NCI-H345 treated with DMSO at 0.1 percent for 48 hours (cell line): Measurements from ENCODE around the gene MICU1.
A peak's percentile ranks its signal among the peaks of the same experiment; 100 is the strongest.
"Not testable (repeated sequence)": the region's sequence is repeated elsewhere in the genome, so short reads cannot be mapped to it uniquely, and the experiment has no call there.

Experiments
- DNase-seq: peaks from one replicate; lab custom pipeline; 2025; ENCODE audit not compliant: unreplicated experiment; lab: John Stamatoyannopoulos, UW

Gene MICU1

GRCh38 chr10:72331575-72332422 is 294.1 kb downstream of the MICU1 start:
- DNase-seq = peak; percentile 90

DNA sequence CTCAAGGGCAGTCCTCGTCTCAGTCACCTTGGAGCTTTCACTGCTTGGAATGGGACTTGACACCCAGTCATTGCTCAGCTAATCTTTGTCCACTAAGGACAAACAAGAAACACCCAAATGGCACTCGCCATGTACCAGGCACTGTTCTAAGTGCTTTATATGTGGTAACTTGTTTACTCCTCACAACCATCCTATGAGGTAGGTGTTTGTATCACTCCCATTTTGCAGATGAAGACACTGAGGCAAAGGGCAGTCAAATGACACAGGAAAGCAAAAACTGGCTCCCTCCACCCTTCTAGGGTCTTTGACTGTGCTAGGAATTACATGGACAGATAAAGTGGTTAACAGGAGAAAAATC is 295.8 kb downstream of the MICU1 start:
- DNase-seq = no peak

DNA sequence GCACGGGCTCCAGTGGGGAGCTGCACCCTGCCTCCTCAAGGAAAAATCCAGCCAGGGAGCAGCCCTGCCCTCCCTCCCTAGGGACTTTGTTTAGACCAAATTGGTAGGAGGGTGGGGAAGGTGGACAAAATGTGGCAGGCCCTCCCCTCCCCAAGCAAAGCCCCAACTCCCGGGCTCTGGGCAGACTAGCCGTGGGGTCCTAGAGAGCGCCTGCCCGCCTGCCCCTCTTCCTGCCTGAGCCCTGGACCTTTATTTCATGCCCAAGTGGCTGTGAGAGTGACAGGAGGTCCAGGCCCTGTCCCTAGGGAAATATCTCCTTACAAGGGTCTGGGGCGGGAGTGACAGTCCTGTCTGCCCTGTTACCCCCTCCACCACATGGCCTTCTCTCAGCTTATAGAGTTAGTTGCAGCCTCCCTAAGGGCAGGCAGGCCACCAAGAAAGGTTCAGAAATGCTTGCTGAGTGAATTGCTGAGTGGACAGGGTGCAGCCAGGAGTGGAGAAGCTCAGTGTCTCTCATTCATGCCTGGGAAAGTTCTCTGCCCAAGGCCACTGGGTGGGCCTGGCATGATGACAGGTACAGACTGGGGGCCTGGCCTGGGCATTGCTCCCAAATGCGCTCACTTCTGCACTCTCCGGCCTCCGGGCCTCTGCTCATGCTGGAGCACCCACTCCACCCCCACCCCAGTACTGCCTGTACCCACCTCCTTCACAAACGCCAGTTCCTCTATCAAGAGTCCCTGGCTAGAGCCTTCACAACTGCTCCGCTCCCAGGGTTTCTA is 296.4 kb downstream of the MICU1 start:
- DNase-seq = no peak

DNA sequence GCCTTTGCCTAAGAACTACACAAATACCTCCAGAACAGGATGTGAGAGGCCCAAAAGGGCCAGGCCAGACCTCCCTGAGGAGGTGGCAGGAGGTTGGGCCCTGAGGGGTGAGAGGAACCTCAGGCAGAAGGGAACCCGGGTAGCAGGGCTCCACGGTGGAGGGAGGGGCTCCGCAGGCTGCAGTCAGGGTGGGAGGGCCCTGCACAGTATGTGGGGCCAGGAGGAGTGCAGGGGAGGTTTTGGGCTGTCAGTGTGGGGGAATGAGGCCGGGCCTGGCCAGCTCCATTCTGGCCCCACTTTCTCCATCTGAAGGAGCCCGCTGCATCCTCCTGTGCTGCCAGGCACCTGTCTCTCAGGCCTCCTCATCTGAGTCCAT is 297.1 kb downstream of the MICU1 start:
- no peak for DNase-seq

DNA sequence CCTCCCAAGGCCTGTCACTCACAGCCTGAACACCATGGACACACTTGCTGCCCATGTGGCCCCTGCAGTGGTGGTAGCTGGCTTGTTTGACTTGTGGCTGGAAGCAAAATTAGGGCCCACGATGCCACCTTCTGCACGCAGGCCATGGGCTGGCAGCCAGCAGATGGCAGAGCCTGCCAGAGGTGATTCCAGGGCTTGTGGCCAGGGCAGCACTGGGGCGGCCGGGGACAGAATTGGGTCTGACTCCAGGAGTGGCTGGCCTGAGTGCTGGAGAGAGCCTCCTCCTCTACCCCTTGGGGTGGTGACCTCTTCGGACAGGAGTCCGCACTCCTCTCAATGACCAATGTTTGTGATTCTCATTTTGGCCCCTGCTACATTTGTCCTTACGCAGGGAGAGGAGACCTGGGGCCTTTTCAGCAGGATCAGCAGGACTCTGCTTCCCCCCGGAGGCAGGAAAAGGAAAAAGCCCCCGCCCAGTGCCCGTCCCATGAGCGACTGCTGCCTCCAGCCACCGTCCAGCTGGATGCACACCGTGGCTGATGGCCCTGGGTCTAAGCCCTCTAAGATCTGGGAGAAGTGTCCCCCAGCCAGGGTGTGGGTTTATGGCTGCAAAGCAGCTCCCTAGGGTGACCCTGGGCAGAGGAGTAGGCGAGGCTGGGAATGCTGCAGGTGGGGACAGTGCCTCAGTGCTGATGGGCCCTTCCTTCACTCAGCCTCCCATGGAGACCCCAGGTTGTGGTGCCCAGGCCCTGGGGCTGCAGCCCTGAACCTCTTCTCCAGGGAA is 297.6 kb downstream of the MICU1 start:
- no peak for DNase-seq

DNA sequence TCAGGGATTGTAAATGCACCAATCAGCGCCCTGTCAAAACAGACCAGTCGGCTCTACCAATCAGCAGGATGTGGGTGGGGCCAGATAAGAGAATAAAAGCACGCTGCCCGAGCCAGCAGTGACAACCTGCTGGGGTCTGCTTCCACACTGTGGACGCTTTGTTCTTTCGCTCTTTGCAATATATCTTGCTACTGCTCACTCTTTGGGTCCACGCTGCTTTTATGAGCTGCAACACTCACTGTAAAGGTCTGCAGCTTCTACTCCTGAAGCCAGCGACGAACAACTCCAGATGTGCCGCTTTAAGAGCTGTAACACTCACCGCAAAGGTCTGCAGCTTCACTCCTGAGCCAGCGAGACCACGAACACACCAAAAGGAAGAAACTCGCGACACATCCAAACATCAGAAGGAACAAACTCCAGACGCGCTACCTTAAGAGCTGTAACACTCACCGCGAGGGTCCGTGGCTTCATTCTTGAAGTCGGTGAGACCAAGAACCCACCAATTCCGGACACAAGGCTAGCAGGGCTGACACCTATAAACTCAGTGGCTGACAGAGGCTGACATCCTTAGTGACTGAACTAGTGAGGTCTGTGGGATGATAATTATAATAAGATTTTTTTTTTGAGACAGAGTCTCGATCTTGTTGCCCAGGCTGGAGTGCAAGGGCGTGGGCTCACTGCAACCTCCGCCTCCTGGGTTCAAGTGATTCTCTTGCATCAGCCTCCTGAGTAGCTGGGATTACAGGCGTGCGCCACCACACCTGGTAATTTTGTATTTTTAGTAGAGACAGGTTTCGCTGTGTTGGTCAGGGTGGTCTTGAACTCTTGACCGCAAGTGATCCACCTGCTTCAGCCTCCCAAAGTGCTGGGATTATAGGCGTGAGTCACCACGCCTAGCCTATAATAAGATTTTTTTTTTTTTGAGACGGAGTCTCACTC is 298.9 kb downstream of the MICU1 start:
- DNase-seq = not testable (repeated sequence)

DNA sequence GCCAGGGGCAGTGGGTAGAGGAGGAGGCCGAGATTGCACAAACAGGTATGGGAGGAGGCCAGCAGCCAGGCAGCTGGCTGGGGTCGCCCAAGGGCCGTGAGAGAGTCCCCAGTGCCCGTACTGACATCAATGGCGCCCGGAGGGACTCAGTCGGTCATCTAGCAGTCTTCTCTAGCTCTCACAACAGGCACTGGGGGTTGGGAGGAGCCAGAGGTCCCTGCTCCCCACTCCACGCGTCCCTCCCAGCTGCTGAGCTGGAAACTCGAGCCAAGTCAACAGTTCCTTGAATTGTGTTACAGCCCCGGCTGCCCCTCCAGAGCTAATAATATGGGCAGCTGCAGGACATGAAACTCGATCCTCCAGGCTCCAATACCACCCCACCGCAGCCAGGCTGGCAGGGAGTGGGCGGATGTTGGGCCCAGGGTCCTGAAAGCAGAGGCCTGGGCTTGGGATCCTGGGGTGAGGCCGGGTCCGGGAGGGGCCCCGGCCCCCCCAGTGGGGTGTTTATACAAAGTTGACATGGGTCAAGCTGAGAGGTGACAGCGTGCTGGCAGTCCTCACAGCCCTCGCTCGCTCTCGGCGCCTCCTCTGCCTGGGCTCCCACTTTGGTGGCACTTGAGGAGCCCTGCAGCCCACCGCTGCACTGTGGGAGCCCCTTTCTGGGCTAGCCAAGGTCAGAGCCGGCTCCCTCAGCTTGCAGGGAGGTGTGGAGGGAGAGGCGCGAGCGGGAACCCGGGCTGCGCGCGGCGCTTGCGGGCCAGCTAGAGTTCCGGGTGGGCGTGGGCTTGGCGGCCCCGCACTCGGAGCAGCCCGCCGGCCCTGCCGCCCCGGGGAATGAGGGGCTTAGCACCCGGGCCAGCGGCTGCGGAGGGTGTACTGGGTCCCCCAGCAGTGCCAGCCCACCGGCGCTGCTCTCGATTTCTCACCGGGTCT is 300.4 kb downstream of the MICU1 start:
- peak; percentile 39 for DNase-seq

- no peak for DNase-seq
Observed at GRCh38 chr10:72323771-72324191, 302.1 kb downstream of the MICU1 start.

GRCh38 chr10:72323108-72323749 is 302.6 kb downstream of the MICU1 start:
- DNase-seq = no peak

- no peak for DNase-seq
Observed at GRCh38 chr10:72322280-72323058, 303.4 kb downstream of the MICU1 start.

- DNase-seq = no peak
Observed at GRCh38 chr10:72322030-72322279, 303.9 kb downstream of the MICU1 start.

DNA sequence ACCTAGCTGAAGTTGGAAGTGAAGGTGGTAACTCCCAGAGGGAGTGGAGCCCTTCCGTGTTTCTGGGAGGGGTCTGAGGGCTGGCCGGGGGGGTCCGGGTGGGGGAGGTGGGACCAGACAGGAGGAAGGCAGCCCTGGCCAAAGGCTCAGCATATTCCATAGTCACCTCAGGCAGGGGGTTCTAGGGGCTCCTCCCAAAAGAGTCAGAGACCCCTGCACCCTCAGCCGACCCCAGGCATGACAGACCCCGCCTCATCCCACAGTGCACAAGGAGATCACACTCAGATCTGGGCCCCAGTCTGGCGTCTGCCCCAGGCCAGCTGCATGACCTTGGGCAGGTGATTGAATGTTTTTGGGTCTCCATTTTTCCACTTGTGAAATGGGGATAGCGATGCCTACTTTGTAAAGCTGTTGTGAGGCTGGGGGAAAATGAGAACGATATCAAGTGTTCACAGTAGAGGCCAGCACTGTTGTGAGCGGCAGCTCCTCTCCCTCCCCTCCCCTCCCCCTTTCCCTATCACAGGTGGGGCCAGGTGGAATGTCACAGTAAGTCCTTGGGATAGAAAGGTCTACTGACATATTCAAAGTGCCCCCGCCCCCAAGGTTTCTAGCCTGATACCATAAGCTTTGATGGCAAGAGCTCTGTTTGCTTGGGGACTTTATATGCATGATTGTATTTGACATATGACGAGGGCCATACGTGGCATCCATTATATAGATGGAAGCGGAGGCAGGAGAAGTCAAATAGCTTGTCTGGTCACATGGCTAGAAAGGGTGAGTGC is 304.4 kb downstream of the MICU1 start:
- no peak for DNase-seq

- peak; percentile 13 for DNase-seq
Observed at GRCh38 chr10:72320676-72321247, 305.1 kb downstream of the MICU1 start.

- DNase-seq = peak; percentile 30
Observed at GRCh38 chr10:72319416-72320254, 306.2 kb downstream of the MICU1 start.

DNA sequence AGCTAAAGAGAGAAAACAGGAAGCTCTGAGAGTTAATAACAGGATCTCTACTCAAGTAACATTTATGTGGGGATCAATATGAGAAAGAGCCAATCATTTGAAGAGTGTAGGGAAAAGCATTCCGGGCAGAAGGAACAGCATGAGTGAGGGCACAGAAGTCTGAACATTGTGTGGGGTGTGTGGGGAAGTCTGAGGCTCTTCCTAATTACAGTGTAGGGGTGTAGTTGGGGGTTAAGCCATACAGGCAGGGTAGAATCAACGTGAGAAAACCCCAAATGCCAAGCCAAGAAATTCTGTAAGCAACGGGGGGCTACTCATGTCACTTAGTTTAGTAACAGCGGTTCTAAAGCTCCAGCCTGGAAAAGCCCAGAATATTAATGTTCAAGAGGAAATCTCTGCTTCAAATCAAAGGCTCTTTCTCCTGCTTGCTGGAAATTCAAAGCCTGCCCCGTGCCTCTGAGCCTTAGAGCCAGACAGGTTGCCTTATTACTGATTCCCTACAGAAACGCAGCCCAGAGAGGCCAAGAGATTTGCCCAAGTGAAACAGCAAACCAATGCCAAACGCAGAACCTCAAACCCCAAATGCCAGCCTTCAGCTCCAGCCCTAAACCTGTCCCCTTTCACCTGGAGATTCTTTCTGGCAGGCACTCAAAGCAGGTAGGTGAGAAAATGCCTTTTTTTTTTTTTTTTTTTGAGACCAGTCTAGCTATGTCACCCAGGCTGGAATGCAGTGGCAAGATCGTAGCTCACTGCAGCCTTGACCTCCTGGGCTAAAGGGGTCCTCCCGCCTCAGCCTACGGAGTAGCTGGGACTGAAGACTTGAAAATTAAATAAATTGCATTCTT is 307.2 kb downstream of the MICU1 start:
- DNase-seq = no peak
